Retina (tissue), 1 donor: Measurements from ENCODE around the gene SLC1A3.
"Not testable (repeated sequence)": the region's sequence is repeated elsewhere in the genome, so short reads cannot be mapped to it uniquely, and the experiment has no call there.

Experiments used
- DNase-seq: peaks from one replicate; pipeline ENCODE4 v3.0.0-alpha.2; 2016

Gene SLC1A3

GRCh38 chr5:36631620-36632362 lies 25.4 kb downstream of the SLC1A3 start:
- DNase-seq = no peak

GRCh38 chr5:36632363-36632664 lies 25.9 kb downstream of the SLC1A3 start:
- no peak for DNase-seq

DNA sequence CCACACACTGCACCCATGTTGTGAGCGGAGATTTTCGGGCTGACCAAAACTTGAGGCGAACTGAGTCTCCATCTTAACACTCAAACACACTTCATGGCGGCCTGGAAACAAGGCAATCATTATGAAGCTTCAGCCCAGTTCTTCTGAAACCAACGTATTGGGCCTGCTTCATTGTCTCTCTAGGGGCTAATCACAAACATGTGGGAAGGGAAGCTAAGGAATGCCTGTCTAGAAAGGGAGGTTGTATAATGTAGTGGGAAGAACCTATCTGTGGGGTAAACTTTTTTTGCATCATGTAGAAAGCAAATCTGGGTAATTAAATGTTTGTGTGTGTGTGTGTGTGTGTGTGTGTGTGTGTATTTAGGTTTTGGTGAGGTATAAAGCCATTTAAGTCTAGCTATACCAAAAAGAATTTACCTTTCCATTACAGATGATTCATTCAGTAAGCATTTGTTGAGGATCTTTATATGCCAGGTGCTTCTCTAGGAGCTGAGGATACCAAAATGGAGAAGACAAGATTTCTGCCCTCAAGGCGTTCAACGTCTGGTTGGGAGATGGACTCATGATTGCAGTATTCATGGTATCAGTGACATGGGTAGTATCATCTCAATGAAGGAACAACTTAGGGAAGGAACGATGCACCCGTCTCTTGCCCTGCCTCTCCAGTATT lies 29.4 kb downstream of the SLC1A3 start:
- no peak for DNase-seq

DNA sequence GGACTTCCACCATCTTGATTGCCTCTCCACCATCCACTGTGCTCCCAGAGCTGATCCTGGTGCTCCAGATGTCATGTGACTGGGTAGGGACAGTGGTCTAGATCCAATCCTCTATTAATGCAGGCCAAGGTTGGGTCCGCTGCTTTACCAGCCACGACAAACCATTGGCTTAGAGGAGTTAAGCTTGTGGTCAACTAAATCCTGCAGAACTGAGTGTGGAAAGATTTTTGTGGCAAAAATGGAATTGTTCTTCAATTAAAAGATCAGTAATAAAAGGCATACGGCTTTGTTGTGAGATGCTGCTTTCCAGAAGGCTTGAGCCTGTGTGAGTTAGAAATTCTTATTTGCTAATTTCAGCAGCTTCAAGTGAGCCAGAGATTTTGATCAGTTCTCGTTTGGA lies 30.7 kb downstream of the SLC1A3 start:
- no peak for DNase-seq

- no peak for DNase-seq
Observed at GRCh38 chr5:36637516-36637915, 31.1 kb downstream of the SLC1A3 start.

DNA sequence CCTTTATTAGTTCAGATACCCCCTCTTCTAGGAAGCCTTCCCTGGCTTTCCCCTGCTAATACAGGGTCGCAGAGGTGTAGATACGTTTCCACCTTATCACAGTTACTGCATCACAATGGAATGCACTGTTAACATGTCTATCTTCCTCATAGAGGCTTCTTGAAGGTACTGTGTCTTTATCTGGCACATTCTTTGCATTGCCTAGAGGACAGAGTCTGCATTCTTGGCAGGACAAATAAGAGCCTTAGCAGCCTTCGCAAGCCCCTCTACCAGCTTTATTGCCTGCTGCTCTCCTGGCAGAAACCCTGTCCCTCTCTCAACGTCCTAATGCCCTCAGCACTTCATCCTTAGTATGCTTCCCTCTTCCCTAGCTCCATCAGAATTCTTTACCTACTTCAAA lies 31.6 kb downstream of the SLC1A3 start:
- DNase-seq = no peak

GRCh38 chr5:36640949-36641348 lies 34.5 kb downstream of the SLC1A3 start:
- no peak for DNase-seq

DNA sequence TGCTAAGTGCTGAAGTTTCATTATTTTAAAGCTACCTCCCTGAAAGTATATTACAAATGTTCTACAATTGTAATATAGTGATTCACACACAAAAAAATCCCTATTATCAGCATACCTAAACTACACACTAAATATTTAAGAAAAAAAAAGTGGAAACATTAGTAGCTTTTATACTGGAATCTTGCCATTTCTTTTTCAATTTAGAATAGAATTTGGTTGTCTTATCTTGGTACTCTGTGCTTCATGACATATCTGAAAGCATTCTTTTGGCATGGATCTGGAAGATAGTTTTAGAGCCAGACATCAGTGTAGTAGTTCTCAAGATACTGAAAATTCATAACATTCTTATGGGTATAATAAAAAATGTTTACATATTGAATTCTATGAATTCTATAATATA lies 35.0 kb downstream of the SLC1A3 start:
- DNase-seq = no peak

DNA sequence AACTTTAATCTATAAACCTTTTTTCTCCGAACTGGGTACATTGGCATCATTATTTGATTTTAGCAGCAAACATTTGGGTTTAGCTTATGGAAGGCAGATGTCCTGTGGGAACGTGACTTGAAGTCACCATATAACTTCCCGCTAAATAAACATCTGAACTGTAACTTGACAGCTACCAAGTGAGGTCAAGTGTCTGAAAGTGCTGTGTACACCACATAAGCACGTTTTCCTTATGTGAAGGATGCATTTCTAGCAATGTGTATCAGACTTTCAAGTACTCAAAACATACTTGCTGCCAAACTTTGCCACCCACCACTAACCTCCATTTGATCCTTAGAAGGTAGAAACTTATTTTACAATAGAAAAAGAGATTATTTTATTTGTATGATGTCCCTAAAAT lies 35.7 kb downstream of the SLC1A3 start:
- DNase-seq = no peak

DNA sequence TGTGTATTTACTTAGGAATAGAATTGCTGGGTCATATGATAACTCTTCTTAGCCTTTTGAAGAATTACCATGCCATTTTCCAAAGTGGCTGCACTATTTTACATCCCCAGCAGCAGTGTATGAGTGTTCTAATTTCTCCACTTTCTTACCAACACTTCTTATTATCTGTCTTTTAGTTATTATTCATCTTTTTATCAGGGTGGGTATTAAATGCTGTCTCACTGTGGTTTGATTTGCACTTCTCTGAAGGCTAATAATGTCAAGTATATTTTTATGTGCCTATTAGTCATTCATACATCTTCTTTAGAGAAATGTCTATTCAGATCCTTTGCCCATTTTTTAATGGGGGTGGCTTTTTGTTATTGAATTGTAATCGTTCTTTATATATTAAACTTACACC lies 36.8 kb downstream of the SLC1A3 start:
- no peak for DNase-seq

DNA sequence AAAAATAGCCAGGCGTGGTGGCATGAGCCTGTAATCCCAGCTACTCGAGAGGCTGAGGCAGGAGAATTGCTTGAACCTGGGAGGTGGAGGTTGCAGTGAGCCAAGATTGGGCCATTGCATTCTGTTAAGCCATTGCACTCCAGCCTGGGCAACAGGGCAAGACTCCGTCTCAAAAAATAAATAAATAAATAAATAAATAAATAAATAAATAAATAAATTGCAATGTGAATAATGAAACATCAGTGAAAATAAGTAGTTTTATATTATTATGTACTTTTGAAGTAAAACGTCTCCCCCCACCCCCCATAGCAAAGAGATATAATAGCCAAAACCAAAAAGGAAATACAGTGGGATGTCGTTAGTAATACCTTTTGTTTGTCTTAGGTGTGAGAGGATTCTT lies 37.4 kb downstream of the SLC1A3 start:
- DNase-seq = not testable (repeated sequence)

DNA sequence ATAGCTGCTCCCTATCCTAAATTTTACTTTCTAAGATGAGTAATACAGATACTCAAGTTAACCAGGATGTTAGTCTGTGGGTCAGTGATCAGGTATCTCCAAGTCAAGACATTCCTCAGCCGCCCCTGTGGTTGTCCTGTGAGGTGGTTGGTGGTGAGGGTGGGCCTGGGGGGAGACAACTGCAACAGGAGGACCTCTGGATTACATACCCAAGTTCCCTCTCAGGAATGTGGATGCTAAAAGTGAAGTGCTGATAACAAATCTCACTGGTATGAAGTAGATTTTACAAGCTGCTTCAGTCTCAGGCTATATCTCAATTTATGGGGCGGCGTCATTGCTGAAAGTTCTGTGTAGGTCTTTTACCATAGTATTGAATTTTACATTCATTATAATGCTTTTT lies 38.3 kb downstream of the SLC1A3 start:
- no peak for DNase-seq

GRCh38 chr5:36646100-36646499 lies 39.7 kb downstream of the SLC1A3 start:
- DNase-seq = no peak

- DNase-seq = no peak
Observed at GRCh38 chr5:36646507-36647023, 40.2 kb downstream of the SLC1A3 start.

DNA sequence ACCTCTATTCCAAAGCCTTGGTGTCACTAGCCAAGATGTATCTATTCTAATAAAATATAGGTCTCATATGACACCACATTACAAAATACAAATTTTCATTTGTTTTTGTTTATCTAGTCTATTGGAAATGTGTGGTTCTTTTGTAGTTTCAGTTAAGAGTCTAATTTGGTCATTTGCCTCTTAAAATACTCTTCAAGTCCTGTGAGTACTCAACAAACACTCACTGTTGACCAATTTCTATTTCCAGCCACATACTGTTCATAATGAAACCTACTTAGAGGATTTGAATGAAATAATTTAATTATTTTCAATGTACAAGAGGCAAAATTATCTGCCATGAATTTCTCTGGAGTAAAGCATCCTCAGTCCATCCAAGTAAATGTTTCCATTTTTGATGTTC lies 40.6 kb downstream of the SLC1A3 start:
- DNase-seq = no peak

DNA sequence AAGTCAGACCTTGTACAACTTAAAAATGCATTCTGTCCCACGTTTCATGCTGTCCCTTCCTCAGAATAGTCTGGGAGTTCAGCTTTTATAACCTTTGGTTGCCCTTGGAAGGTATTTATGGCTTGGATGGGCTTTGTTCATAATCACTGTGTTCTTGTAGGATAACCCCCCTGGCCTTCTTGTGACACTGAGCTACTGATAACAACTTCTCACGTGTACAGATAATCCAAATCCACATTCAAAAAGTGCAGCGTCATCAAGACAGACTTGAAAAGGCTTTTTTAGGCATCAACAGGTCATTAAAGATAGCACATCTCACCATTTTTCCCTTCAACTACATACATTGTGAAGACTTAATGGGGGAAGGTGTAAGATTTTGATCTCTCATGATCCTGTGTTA lies 42.0 kb downstream of the SLC1A3 start:
- no peak for DNase-seq

GRCh38 chr5:36651761-36652685 lies 45.6 kb downstream of the SLC1A3 start:
- DNase-seq = no peak

GRCh38 chr5:36653044-36653705 lies 46.8 kb downstream of the SLC1A3 start:
- DNase-seq = no peak

DNA sequence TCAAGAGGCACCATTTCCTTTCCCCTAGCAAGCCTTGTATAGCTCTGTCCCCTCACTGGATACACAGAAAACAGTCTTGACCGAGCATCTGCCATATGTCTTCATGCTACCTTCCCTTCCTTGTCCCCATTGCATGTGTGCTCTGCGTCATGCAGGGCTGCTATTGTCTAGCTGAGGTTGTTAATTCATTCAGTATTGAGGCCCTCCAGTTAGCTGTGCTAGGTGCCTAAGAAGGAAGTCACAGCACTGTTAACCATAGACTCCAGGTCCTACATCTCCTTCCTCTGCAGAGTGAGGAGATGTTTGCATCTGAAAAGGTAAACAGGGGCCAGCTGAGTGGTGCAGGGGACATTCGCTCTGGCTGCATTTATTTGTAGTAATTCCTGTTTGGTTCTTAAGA lies 48.2 kb downstream of the SLC1A3 start:
- peak; percentile 16 for DNase-seq

GRCh38 chr5:36655161-36655560 lies 48.8 kb downstream of the SLC1A3 start:
- peak; percentile 42 for DNase-seq

DNA sequence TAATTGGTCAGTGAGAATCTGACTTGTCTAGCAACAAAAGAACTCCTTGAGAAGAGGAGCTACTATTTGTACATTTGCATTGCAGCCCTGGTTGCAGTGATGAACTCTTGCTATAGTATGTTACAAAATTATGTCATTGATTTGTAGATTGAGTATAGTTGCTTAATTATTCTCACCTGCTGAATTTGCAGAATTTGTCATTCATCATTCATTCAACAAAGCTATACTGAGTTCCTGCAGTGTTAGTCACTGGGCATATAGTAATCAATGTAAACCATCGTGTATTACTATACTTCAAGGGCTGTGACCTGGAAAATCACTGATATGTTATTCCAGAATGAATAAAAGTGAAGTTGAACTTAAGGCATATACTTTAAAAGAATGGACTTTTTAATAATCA lies 50.1 kb downstream of the SLC1A3 start:
- DNase-seq = no peak

DNA sequence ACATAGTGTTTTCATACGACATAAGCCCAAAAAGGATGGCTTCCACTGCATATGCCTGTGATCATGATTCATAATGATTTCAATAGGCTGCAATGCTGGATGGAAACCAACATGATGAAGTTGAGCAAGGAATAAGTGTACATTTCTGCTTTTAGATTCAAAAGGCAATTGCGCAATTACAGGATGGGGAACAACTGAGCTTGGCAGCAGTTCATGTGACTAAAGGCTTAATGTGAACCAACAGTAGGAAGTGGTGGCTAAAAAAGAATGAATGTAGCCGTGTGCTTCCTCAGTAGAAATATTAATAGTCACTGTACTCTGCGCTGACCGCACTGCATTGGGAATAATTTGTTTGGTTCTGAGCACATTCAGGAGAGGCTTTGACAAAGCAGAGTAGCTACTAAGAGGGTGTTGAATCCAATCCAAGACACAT lies 51.2 kb downstream of the SLC1A3 start:
- no peak for DNase-seq
